ENCODE data around the gene AARS2. TPM values are rescaled to one million over a fixed set of nuclear protein-coding genes. Genes with fewer than 3 reads are reported as not detected.
"Not testable (repeated sequence)": the region's sequence is repeated elsewhere in the genome, so short reads cannot be mapped to it uniquely, and the experiment has no call there.

The AARS2 gene
- total and polyA plus RNA-seq, 4 donors = 2.3 to 11.5 (median 5.7) TPM

DNA sequence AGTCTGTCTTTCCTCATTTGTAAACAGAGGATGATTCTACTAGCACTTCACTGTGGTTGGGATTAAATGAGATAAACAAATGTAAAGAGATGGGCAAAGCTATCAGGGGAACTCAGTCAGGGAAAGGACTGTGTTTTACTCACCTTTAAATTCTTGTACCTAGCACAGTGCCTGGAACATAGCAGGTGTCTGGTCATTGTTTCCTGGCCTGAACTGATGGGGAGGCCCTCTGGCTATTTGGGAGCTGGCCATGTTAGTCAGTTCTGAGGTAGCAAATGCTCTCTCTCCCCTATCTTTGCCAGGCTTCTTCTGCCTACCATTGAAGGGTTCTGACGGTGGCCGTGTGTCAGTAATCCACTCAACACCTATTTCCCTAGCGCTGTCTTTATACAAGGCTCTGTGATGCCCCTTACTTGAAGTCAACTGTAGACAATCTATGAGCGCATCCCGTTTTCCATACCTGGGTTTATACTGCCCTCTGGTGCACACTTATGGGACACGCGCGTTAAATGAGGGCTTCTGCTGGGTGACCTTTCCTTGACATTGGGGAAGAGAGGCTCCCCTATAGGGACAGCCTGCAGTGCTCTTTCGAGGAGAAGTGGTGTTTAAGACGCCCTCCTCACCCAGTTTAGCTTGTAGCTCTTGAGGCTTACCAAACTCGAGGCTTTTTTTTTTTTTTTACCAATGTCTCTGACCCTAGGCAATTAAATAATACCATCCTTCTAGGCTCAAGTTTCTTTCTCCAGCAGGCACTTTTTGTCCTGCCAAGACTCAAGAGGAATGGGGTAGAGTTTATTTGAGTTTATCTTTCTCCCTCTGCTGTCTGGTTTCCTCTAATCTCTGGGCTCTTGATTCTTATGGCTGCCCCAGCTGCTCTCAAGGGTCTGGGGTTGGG lies 25.3 kb upstream of the AARS2 start:
- DNase-seq (no peak), ATAC-seq (ENCODE audit: low FRiP score) (peak; percentile 83)
- no peak overlapping the region for H3K27ac ChIP-seq (ENCODE audit: low read depth in 1 of 2, low read length in 2 of 2)
- intact Hi-C loops (cut with DNase I) = loop anchor here (1.0 to 10.0 kb wide), 5 partner anchors 70 to 241 kb away; partner anchors contain the start of gene CAPN11 (in 1 of the 2)
- no peaks in the 10 kb centered on the region for H3K4me1 ChIP-seq (ENCODE audit: control insufficient read depth in 1 of 2, insufficient read depth in 2 of 2, low read length in 2 of 2)
- no peaks in the 10 kb centered on the region for H3K36me3 ChIP-seq (ENCODE audit: control insufficient read depth in 1 of 2, insufficient read depth in 2 of 2, low read length in 1 of 2)
- WGBS, 2 donors = 5% methylated on average over 11 of the region's 11 CpGs
- H3K9me3 ChIP-seq (ENCODE audit: control insufficient read depth, low read length) = no peaks in the 10 kb centered on the region
- no peaks in the 10 kb centered on the region for H3K27me3 ChIP-seq (ENCODE audit: control insufficient read depth in 1 of 2, insufficient read depth in 2 of 2, low read length in 1 of 2)
- H3K4me3 ChIP-seq (ENCODE audit: low read length in 2 of 2) = no peak overlapping the region

DNA sequence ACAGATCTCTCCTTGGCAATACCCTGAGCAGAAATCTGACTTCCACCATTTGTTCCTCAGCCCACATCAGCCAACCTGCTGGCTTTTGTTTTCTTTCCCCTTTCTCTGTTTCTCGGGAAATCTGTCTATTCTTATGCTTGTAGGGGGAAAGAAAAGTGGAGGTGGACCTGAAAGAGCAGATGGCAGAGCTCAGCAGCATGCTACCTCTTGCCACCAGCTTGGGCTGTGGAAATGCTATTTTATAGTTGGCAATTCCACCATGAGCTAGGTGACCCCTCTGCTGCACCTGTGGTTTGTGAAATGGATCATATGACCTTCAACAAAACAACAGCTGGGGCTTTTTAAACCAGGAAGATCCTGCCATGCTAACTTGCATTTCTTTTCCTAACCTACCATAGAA lies 22.5 kb upstream of the AARS2 start:
- intact Hi-C loops (cut with DNase I) = loop anchor here (5.0 to 10.0 kb wide), 3 partner anchors 161 to 238 kb away; partner anchors contain the start of gene CAPN11 (in 1 of the 2)
- DNase-seq = no peak
- ATAC-seq (ENCODE audit: low FRiP score) = no peak

DNA sequence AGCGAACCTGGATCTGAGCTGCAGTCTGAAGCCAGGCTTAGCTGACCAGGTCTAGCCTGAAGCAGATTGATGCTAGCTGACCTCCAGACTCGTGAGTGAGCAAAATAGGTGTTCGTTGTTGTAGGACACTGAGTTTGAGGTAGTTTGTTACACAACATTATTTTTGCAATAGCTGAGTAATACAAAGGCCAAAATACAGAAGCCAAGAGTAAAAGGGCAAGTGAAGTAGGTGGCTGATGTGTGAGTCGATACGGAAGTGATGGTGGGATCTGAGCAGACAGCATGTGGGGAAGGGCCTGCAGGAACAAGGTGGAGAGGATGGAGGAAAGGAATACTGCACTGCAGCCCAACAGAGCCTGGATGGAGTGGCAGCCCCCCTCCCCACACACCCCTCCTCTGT lies 20.8 kb upstream of the AARS2 start:
- ATAC-seq (ENCODE audit: low FRiP score) (no peak), DNase-seq (no peak)
- 89 to 95% methylated on average over 5 of the region's 5 CpGs for WGBS, 2 donors
- H3K4me3 ChIP-seq (ENCODE audit: low read length in 2 of 2) = no peak overlapping the region
- H3K9me3 ChIP-seq (ENCODE audit: control insufficient read depth, low read length) = no peaks in the 10 kb centered on the region
- no peaks in the 10 kb centered on the region for H3K36me3 ChIP-seq (ENCODE audit: control insufficient read depth in 1 of 2, insufficient read depth in 2 of 2, low read length in 1 of 2)
- H3K27ac ChIP-seq (ENCODE audit: low read depth in 1 of 2, low read length in 2 of 2) = no peak overlapping the region
- H3K4me1 ChIP-seq (ENCODE audit: control insufficient read depth in 1 of 2, insufficient read depth in 2 of 2, low read length in 2 of 2) = no peaks in the 10 kb centered on the region
- H3K27me3 ChIP-seq (ENCODE audit: control insufficient read depth in 1 of 2, insufficient read depth in 2 of 2, low read length in 1 of 2) = no peaks in the 10 kb centered on the region
- intact Hi-C loops (cut with DNase I) = loop anchor here (10.0 kb wide), 2 partner anchors 159 to 179 kb away; partner anchors contain the start of gene CAPN11 (in 1 of the 2)

More for the DNA sequence above, 22.5 kb upstream of the AARS2 start:
- WGBS, 2 donors = 37 to 41% methylated on average over 1 of the region's 1 CpG
- H3K4me3 ChIP-seq (ENCODE audit: low read length in 2 of 2) = no peak overlapping the region
- H3K36me3 ChIP-seq (ENCODE audit: control insufficient read depth in 1 of 2, insufficient read depth in 2 of 2, low read length in 1 of 2) = no peaks in the 10 kb centered on the region
- no peak overlapping the region for H3K27ac ChIP-seq (ENCODE audit: low read depth in 1 of 2, low read length in 2 of 2)
- H3K9me3 ChIP-seq (ENCODE audit: control insufficient read depth, low read length) = no peaks in the 10 kb centered on the region
- no peaks in the 10 kb centered on the region for H3K27me3 ChIP-seq (ENCODE audit: control insufficient read depth in 1 of 2, insufficient read depth in 2 of 2, low read length in 1 of 2)
- no peaks in the 10 kb centered on the region for H3K4me1 ChIP-seq (ENCODE audit: control insufficient read depth in 1 of 2, insufficient read depth in 2 of 2, low read length in 2 of 2)

DNA sequence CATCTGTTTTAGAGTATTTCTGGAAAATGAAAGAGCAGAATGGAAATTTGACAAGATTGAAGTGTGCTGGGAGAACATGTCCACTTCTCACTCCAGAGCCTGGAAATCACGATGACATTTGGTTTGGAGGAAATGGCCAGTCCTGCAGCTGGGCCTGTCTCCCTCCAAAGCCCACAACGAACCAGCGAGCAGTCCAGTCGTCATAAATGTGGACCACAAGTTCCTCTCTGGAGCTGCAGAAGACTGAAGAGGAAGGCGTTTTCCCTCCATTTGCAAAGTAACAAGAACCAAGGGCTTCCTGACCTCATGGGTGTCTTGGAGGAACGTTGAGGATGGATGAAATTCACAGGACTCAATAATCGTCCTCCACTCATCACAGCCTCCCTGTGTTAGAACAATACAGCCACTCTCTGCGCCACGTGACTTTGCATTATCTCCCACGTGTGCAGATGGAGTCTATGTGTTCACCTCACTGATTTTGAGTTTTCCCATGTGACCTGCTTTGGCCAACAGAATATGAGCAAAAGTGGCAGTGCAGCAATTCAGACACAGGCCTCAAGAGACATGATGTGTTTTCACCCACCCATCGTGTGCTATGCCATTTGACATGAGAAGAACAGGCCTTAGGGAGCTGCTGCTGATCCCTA lies 20.2 kb upstream of the AARS2 start:
- intact Hi-C loops (cut with DNase I) = loop anchor here (10.0 kb wide), 2 partner anchors 159 to 179 kb away; partner anchors contain the start of gene CAPN11 (in 1 of the 2)
- no peaks in the 10 kb centered on the region for H3K4me1 ChIP-seq (ENCODE audit: control insufficient read depth in 1 of 2, insufficient read depth in 2 of 2, low read length in 2 of 2)
- WGBS, 2 donors = 81 to 82% methylated on average over 11 of the region's 11 CpGs

DNA sequence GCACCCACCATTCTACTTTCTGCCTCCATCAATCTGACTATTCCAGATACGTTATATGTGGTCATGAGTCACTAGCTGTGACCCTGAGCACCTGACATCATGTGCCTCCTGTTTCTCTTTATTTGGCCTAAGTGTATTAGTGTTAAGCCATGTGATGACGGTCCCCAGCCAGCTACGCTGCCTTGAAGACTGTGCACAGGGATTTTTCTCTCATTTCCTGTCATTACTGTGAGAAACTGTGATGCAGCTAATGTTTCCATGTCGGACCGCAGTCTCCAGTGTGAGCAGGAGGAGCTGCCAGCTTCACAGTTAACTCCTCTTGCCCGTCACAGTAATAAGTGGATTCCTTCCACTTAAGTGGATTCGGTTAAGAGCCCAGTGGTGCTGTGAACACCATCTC lies 19.4 kb upstream of the AARS2 start:
- no peak for DNase-seq
- no peaks in the 10 kb centered on the region for H3K9me3 ChIP-seq (ENCODE audit: control insufficient read depth, low read length)
- no peak for ATAC-seq (ENCODE audit: low FRiP score)
- no peaks in the 10 kb centered on the region for H3K36me3 ChIP-seq (ENCODE audit: control insufficient read depth in 1 of 2, insufficient read depth in 2 of 2, low read length in 1 of 2)
- WGBS, 2 donors = 49 to 51% methylated on average over 7 of the region's 7 CpGs
- no peaks in the 10 kb centered on the region for H3K27me3 ChIP-seq (ENCODE audit: control insufficient read depth in 1 of 2, insufficient read depth in 2 of 2, low read length in 1 of 2)
- no peak overlapping the region for H3K4me3 ChIP-seq (ENCODE audit: low read length in 2 of 2)
- H3K27ac ChIP-seq (ENCODE audit: low read depth in 1 of 2, low read length in 2 of 2) = no peak overlapping the region
- no peaks in the 10 kb centered on the region for H3K4me1 ChIP-seq (ENCODE audit: control insufficient read depth in 1 of 2, insufficient read depth in 2 of 2, low read length in 2 of 2)
- intact Hi-C loops (cut with DNase I) = loop anchor here (10.0 kb wide), 2 partner anchors 158 to 178 kb away; partner anchors contain the start of gene CAPN11 (in 1 of the 2)

More for the DNA sequence above, 20.2 kb upstream of the AARS2 start:
- Histone ChIP-seq H3K9me3 (ENCODE audit: control insufficient read depth, low read length) (no peaks in the 10 kb centered on the region), H3K27ac (ENCODE audit: low read depth in 1 of 2, low read length in 2 of 2) (no peak overlapping the region), H3K27me3 (ENCODE audit: control insufficient read depth in 1 of 2, insufficient read depth in 2 of 2, low read length in 1 of 2) (no peaks in the 10 kb centered on the region), H3K36me3 (ENCODE audit: control insufficient read depth in 1 of 2, insufficient read depth in 2 of 2, low read length in 1 of 2) (no peaks in the 10 kb centered on the region), H3K4me3 (ENCODE audit: low read length in 2 of 2) (no peak overlapping the region)
- DNase-seq = no peak
- ATAC-seq (ENCODE audit: low FRiP score) = no peak

DNA sequence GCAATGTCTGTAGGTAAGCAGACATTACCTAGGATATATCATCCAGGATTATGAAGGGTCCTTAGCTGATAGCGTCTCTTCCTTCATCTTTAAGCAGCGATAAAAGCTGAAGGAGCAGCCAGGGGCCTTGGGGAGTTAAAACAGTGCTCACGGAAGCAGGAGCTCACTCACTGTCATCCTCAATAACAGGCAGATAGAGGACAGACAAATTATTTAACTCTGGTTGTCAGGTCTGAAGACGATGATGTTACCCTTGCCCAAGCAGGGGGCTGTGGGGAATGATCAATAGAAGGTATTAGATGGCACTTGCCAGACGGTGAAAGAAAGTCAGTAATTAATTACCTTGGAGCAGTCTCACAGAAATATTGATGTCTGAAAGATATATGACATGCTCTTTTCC lies 16.7 kb upstream of the AARS2 start:
- DNase-seq = no peak

DNA sequence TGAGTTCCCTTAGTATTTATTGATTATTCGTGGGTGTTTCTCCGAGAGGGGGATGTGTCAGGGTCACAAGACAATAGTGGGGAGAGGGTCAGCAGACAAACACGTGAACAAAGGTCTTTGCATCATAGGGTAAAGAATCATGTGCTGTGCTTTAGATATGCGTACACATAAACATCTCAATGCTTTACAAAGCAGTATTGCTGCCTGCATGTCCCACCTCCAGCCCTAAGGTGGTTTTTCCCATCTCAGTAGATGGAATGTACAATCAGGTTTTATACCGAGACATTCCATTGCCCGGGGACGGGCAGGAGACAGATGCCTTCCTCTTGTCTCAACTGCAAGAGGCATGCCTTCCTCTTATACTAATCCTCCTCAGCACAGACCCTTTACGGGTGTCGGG lies 15.1 kb upstream of the AARS2 start:
- 32 to 38% methylated on average over 6 to 7 of the region's 9 CpGs for WGBS, 2 donors
- H3K9me3 ChIP-seq (ENCODE audit: control insufficient read depth, low read length); ATAC-seq (ENCODE audit: low FRiP score); H3K4me3 ChIP-seq (ENCODE audit: low read length in 2 of 2); DNase-seq; intact Hi-C loops (cut with DNase I); H3K27ac ChIP-seq (ENCODE audit: low read depth in 1 of 2, low read length in 2 of 2); H3K4me1 ChIP-seq (ENCODE audit: control insufficient read depth in 1 of 2, insufficient read depth in 2 of 2, low read length in 2 of 2); H3K27me3 ChIP-seq (ENCODE audit: control insufficient read depth in 1 of 2, insufficient read depth in 2 of 2, low read length in 1 of 2); H3K36me3 ChIP-seq (ENCODE audit: control insufficient read depth in 1 of 2, insufficient read depth in 2 of 2, low read length in 1 of 2): not testable (repeated sequence)

More for the DNA sequence above, 16.7 kb upstream of the AARS2 start:
- H3K4me1 ChIP-seq (ENCODE audit: control insufficient read depth in 1 of 2, insufficient read depth in 2 of 2, low read length in 2 of 2) = no peaks in the 10 kb centered on the region
- WGBS, 2 donors = 58 to 60% methylated on average over 5 of the region's 5 CpGs
- H3K36me3 ChIP-seq (ENCODE audit: control insufficient read depth in 1 of 2, insufficient read depth in 2 of 2, low read length in 1 of 2) = no peaks in the 10 kb centered on the region
- no peaks in the 10 kb centered on the region for H3K9me3 ChIP-seq (ENCODE audit: control insufficient read depth, low read length)
- intact Hi-C loops (cut with DNase I) = loop anchor here (10.0 kb wide), 2 partner anchors 155 to 175 kb away; partner anchors contain the start of gene CAPN11 (in 1 of the 2)
- ATAC-seq (ENCODE audit: low FRiP score) = no peak
- no peaks in the 10 kb centered on the region for H3K27me3 ChIP-seq (ENCODE audit: control insufficient read depth in 1 of 2, insufficient read depth in 2 of 2, low read length in 1 of 2)
- H3K27ac ChIP-seq (ENCODE audit: low read depth in 1 of 2, low read length in 2 of 2) = no peak overlapping the region
- no peak overlapping the region for H3K4me3 ChIP-seq (ENCODE audit: low read length in 2 of 2)

DNA sequence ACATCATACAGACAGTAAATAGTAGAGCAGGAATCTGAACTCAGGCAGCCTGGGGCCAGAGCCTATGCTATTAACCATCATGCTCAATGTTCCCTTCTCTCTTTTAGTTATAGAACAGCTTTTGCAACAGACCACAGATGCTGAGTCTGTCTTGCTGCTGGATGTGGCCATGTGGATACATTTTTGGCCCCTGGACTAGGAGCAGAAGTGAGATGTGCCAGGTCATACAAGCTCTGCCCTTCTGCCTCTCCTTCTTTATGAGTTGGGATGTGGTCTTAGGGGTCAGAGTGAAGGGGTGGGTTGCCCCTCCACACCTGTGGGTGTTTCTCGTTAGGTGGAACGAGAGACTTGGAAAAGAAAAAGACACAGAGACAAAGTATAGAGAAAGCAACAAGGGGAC lies 14.6 kb upstream of the AARS2 start:
- intact Hi-C loops (cut with DNase I) = no loop called here

More for the DNA sequence above, 14.6 kb upstream of the AARS2 start:
- no peak for DNase-seq
- WGBS, 2 donors = 55 to 68% methylated on average over 2 of the region's 2 CpGs
- Histone ChIP-seq H3K4me1 (ENCODE audit: control insufficient read depth in 1 of 2, insufficient read depth in 2 of 2, low read length in 2 of 2) (no peaks in the 10 kb centered on the region), H3K4me3 (ENCODE audit: low read length in 2 of 2) (no peak overlapping the region), H3K27me3 (ENCODE audit: control insufficient read depth in 1 of 2, insufficient read depth in 2 of 2, low read length in 1 of 2) (no peaks in the 10 kb centered on the region), H3K27ac (ENCODE audit: low read depth in 1 of 2, low read length in 2 of 2) (no peak overlapping the region), H3K36me3 (ENCODE audit: control insufficient read depth in 1 of 2, insufficient read depth in 2 of 2, low read length in 1 of 2) (no peaks in the 10 kb centered on the region), H3K9me3 (ENCODE audit: control insufficient read depth, low read length) (no peaks in the 10 kb centered on the region)
- no peak for ATAC-seq (ENCODE audit: low FRiP score)
